Measurements from ENCODE around the gene FOXS1. TPM values are rescaled to one million over a fixed set of nuclear protein-coding genes. Genes with fewer than 3 reads are reported as not detected.
"Not testable (repeated sequence)": the region's sequence is repeated elsewhere in the genome, so short reads cannot be mapped to it uniquely, and the experiment has no call there.

The FOXS1 gene
- total RNA-seq, 1 donor from 2014 or later = not detected

DNA sequence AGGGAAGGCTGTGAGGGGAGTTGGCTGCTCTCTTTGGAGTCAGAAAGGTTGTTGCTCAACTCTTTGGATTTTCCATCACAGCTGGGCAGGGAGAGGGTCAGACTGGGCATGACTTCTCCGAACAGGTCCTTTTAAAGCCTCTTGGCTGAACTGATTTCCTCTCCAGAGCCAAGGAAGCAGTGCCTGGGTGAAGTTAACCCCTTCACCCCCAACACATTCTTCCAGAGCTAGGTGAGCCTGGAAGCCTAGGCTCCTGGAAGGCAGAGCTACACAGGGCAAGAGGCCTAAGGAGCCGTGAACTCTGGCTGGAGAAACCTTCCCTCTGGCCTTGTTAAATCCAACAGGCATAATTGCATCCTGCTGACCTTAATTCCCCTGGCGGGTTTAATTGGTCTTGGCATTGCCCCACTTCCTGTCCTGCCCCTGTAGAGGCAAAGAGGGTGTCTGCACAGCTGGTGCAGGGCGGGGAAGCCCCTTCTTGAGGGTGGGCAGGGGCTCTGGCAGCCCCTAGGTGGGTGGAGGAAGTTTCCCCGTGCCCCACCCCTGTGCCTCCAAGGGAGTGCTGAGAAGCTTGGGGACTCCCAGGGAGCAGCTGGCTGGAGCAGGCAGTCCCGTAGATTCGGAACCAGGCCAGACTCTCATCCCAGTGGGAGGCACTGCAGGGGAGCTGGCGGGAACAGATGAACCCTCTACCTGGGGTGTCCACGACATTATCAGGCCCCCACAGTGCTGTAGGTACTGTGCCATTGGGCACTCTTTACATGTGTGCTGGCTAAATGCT lies 29.8 kb downstream of the FOXS1 start:
- no peak overlapping the region for H3K27ac ChIP-seq
- Mint-ChIP-seq H3K36me3 (no peaks in the 10 kb centered on the region), H3K27ac (no peak overlapping the region), H3K9me3 (no peaks in the 10 kb centered on the region), H3K27me3 (ENCODE audit: insufficient read depth, low read depth) (no peaks in the 10 kb centered on the region), H3K4me3 (no peak overlapping the region), H3K4me1 (peaks cover 4% of the 10 kb centered on the region)
- no peaks in the 10 kb centered on the region for H3K79me2 ChIP-seq (ENCODE audit: low read depth)
- H2AFZ ChIP-seq (replicated peaks) = no peak overlapping the region
- no peaks in the 10 kb centered on the region for H3K9me3 ChIP-seq (ENCODE audit: low read depth)
- DNase-seq (ENCODE audit: low spot score) = no peak
- TF ChIP-seq, protein P1, sequence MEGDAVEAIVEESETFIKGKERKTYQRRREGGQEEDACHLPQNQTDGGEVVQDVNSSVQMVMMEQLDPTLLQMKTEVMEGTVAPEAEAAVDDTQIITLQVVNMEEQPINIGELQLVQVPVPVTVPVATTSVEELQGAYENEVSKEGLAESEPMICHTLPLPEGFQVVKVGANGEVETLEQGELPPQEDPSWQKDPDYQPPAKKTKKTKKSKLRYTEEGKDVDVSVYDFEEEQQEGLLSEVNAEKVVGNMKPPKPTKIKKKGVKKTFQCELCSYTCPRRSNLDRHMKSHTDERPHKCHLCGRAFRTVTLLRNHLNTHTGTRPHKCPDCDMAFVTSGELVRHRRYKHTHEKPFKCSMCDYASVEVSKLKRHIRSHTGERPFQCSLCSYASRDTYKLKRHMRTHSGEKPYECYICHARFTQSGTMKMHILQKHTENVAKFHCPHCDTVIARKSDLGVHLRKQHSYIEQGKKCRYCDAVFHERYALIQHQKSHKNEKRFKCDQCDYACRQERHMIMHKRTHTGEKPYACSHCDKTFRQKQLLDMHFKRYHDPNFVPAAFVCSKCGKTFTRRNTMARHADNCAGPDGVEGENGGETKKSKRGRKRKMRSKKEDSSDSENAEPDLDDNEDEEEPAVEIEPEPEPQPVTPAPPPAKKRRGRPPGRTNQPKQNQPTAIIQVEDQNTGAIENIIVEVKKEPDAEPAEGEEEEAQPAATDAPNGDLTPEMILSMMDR (IDR thresholded peaks at IDR 0.05) = no peak
- no peak for TF ChIP-seq EZH2phosphoT487 (IDR thresholded peaks at IDR 0.05)
- TF ChIP-seq EZH2 (IDR thresholded peaks at IDR 0.05) = no peak
- no peak overlapping the region for H3K4me3 ChIP-seq
- no peak overlapping the region for H3K9ac ChIP-seq
- no peaks in the 10 kb centered on the region for H4K20me1 ChIP-seq (ENCODE audit: low read depth)
- H3F3A ChIP-seq (ENCODE audit: low read depth) = peaks cover 6% of the 10 kb centered on the region
- peaks cover 6% of the 10 kb centered on the region for H3K4me1 ChIP-seq
- no peak overlapping the region for H3K4me2 ChIP-seq
- no peaks in the 10 kb centered on the region for H3K27me3 ChIP-seq
- no peaks in the 10 kb centered on the region for H3K36me3 ChIP-seq

DNA sequence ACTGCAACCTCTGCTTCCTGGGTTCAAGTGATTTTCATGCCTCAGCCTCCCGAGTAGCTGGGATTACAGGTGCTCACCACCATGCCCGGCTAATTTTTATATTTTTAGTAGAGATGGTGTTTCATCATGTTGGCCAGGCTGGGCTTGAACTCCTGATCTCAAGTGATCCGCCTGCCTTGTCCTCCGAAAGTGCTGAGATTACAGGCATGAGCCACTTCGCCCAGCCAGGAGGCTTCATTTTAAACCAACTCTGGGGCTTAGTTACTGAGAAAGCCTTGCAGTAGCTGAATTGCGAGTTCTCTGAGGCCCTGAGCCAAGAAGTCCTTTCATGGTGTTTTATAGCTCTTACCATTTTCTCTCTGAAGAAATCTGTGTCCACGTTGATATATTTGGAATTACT lies 31.3 kb downstream of the FOXS1 start:
- not testable (repeated sequence) for H2AFZ ChIP-seq (replicated peaks); H3K9me3 Mint-ChIP-seq; H3K27ac ChIP-seq; H3K36me3 ChIP-seq; H3K9ac ChIP-seq; H3K27me3 ChIP-seq; H3K4me1 ChIP-seq; H3K9me3 ChIP-seq (ENCODE audit: low read depth); H3K27ac Mint-ChIP-seq; H3K4me3 Mint-ChIP-seq; H3K4me2 ChIP-seq; H3K27me3 Mint-ChIP-seq (ENCODE audit: insufficient read depth, low read depth); H3K79me2 ChIP-seq (ENCODE audit: low read depth); DNase-seq (ENCODE audit: low spot score); H4K20me1 ChIP-seq (ENCODE audit: low read depth); H3K36me3 Mint-ChIP-seq; H3K4me3 ChIP-seq; H3F3A ChIP-seq (ENCODE audit: low read depth)
- peaks cover 17% of the 10 kb centered on the region for H3K4me1 Mint-ChIP-seq

DNA sequence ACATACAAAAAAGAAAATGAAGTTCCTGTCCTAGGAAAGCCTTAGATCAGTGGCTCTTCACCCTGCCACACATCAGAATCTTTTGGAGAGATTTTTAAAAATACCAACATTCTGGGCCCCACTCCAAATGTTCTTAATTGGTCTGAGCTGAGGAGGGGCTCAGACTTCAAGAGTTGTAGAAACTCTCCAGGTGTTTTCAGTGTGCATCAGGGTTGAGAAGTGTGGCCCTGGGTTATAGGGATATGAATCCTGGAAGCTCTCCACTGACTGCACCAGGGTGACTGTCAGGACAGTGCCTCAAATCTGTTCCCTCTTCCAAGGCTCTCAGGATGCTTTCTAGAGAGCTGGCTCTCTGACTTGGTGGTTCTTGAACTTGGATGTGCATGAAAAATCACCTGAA lies 31.8 kb downstream of the FOXS1 start:
- no peaks in the 10 kb centered on the region for H3K9me3 ChIP-seq (ENCODE audit: low read depth)
- DNase-seq (ENCODE audit: low spot score) = no peak
- no peak overlapping the region for H3K4me2 ChIP-seq
- Mint-ChIP-seq H3K4me3 (no peak overlapping the region), H3K27me3 (ENCODE audit: insufficient read depth, low read depth) (no peaks in the 10 kb centered on the region), H3K27ac (no peak overlapping the region), H3K9me3 (no peaks in the 10 kb centered on the region), H3K36me3 (peaks cover 2% of the 10 kb centered on the region), H3K4me1 (peaks cover 20% of the 10 kb centered on the region)
- no peaks in the 10 kb centered on the region for H3K27me3 ChIP-seq
- no peaks in the 10 kb centered on the region for H3K79me2 ChIP-seq (ENCODE audit: low read depth)
- H3K4me3 ChIP-seq = no peak overlapping the region
- H3K4me1 ChIP-seq = peaks cover 6% of the 10 kb centered on the region
- no peak overlapping the region for H2AFZ ChIP-seq (replicated peaks)
- no peaks in the 10 kb centered on the region for H3K36me3 ChIP-seq
- H3K9ac ChIP-seq = no peak overlapping the region
- no peaks in the 10 kb centered on the region for H4K20me1 ChIP-seq (ENCODE audit: low read depth)
- peaks cover 6% of the 10 kb centered on the region for H3F3A ChIP-seq (ENCODE audit: low read depth)
- TF ChIP-seq EZH2 (IDR thresholded peaks at IDR 0.05) (no peak), EZH2phosphoT487 (IDR thresholded peaks at IDR 0.05) (no peak)
- TF ChIP-seq, protein P1 (IDR thresholded peaks at IDR 0.05) = no peak
- no peak overlapping the region for H3K27ac ChIP-seq

All from neural progenitor cell (in vitro differentiated cells).